Measurements from ENCODE around the gene LACTB. TPM values are rescaled to one million over a fixed set of nuclear protein-coding genes. Genes with fewer than 3 reads are reported as not detected.

The LACTB gene
- total and polyA plus RNA-seq, 7 donors = 7.2 to 32.4 (median 11.2) TPM

DNA sequence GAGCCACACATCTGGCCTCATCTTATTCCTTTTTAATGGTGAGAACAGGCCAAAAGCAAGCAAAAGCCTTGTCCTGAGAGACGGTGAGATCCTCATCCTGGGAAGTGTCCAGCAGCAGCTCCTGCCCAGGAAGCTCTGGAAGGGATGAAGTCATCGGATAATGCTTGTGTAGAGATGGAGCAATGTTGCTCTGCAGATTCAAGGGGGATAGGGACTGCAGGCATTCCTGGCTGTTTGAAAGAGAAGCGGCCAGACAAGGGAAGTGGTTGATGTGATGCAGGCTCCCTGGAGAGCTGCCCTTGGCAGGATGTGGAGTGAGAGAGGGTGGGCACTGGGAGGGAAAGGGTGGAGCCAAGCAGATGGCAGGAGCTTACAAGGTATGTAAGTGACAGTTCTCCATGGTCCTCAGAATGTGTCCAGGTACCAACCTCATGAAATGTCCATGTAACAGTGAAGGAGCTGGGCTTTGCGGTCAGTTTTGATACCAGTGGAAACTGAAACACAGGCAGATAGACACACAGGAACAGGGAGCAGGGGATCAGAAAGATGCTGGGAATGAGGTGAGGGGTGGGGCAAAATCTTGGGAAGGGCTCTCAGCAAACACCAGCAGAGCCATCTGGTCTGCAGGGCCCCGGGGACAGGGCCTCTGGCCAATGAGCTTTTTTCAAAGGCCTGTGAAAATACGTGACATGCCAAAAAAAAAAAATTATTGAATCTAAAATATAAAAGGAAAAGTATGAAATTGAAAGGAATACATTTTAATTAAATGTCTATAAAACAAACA lies 32.2 kb upstream of the LACTB start:
- Histone ChIP-seq H3K27ac (peak overlapping the region; percentile 73 to 82 (median 74)), H3K27me3 (no peaks in the 10 kb centered on the region), H3K9me3 (no peaks in the 10 kb centered on the region), H3K36me3 (no peaks in the 10 kb centered on the region), H3K4me3 (no peak overlapping the region), H3K4me1 (peaks cover 0 to 32% (median 30%) of the 10 kb centered on the region in 4 donors)
- intact Hi-C loops (cut with DNase I) = no loop called here
- peak; percentile 89 for DNase-seq
- no peak for TF ChIP-seq POLR2A (IDR thresholded peaks at IDR 0.05)
- TF ChIP-seq EP300 (IDR thresholded peaks at IDR 0.05) = no peak
- TF ChIP-seq POLR2AphosphoS5 (IDR thresholded peaks at IDR 0.05) = peak; percentile 54 to 81 (median 68)
- no peak for TF ChIP-seq CTCF (IDR thresholded peaks at IDR 0.05)
- WGBS, 2 donors = 56 to 57% methylated on average over 6 of the region's 6 CpGs

- no peaks in the 10 kb centered on the region for H3K27me3 ChIP-seq
- H3K27ac ChIP-seq = peak overlapping the region in 2 of 4 donors; percentile 76 to 82
- H3K9me3 ChIP-seq = no peaks in the 10 kb centered on the region
- 89 to 90% methylated on average over 9 of the region's 9 CpGs for WGBS, 2 donors
- peaks cover 0 to 38% (median 36%) of the 10 kb centered on the region in 4 donors for H3K4me1 ChIP-seq
- H3K4me3 ChIP-seq = no peak overlapping the region
- intact Hi-C loops (cut with DNase I) = no loop called here
- DNase-seq = no peak
- TF ChIP-seq POLR2A (IDR thresholded peaks at IDR 0.05) (no peak), POLR2AphosphoS5 (IDR thresholded peaks at IDR 0.05) (peak in 1 of 4 donors; percentile 13), EP300 (IDR thresholded peaks at IDR 0.05) (no peak)
- no peaks in the 10 kb centered on the region for H3K36me3 ChIP-seq
Measured at GRCh38 chr15:63090472-63090871, 31.2 kb upstream of the LACTB start.

- Histone ChIP-seq H3K4me3 (no peak overlapping the region), H3K4me1 (peaks cover 0 to 38% (median 36%) of the 10 kb centered on the region in 4 donors), H3K27me3 (no peaks in the 10 kb centered on the region), H3K27ac (peak overlapping the region in 1 of 4 donors; percentile 76), H3K9me3 (no peaks in the 10 kb centered on the region), H3K36me3 (no peaks in the 10 kb centered on the region)
- WGBS, 2 donors = 89 to 91% methylated on average over 10 of the region's 10 CpGs
- TF ChIP-seq EP300 (IDR thresholded peaks at IDR 0.05) = no peak
- no peak for TF ChIP-seq POLR2AphosphoS5 (IDR thresholded peaks at IDR 0.05)
- no peak for TF ChIP-seq POLR2A (IDR thresholded peaks at IDR 0.05)
- no peak for TF ChIP-seq CTCF (IDR thresholded peaks at IDR 0.05)
- intact Hi-C loops (cut with DNase I) = no loop called here
- DNase-seq = no peak
Measured at GRCh38 chr15:63090887-63091286, 30.8 kb upstream of the LACTB start.

DNA sequence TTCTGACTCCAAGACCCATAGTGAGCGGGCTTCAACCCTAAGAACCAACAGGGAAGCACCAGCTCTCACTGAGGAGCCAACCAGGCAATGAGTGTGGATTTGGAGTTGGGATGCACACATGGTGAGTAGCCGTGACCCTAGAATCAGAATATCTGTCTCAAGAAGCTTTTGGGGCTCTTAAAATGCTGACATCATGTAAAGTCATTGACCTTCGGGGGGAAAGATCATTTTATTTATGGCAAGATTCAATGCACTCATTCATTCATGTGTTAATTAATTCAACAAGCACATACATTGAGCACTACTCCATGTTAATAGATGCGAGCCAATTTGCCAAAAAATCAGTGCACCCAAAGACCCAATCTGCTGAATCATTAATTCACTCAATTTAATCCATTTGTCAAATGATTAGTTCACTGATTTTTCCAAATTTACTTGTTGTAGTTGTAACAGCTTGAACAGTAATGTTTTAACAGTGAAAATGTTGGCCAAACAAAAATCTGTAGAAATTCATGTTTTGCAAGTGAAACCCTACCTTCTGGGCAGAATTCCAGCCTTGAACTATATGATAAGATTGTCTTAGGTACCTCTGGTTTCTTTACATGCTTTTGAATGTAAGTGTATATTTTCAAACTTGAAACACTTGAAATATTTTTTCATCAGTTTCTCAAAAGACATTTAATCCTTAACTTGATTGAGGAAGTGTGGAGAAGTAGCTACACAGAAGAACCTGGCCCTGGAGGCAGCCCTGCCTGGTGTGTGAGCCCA lies 29.8 kb upstream of the LACTB start:
- DNase-seq = no peak
- H3K36me3 ChIP-seq = no peaks in the 10 kb centered on the region
- no peaks in the 10 kb centered on the region for H3K9me3 ChIP-seq
- no peaks in the 10 kb centered on the region for H3K27me3 ChIP-seq
- 69 to 72% methylated on average over 4 of the region's 4 CpGs for WGBS, 2 donors
- TF ChIP-seq POLR2AphosphoS5 (IDR thresholded peaks at IDR 0.05) = no peak
- TF ChIP-seq EP300 (IDR thresholded peaks at IDR 0.05) = no peak
- no peak for TF ChIP-seq CTCF (IDR thresholded peaks at IDR 0.05)
- TF ChIP-seq POLR2A (IDR thresholded peaks at IDR 0.05) = no peak
- intact Hi-C loops (cut with DNase I) = no loop called here
- peaks cover 0 to 38% (median 35%) of the 10 kb centered on the region in 4 donors for H3K4me1 ChIP-seq
- H3K4me3 ChIP-seq = no peak overlapping the region
- H3K27ac ChIP-seq = no peak overlapping the region
